Measurements from ENCODE around the gene GPANK1. TPM values are rescaled to one million over a fixed set of nuclear protein-coding genes. Genes with fewer than 3 reads are reported as not detected.

Gene GPANK1
- total RNA-seq, 4 donors from 2014 or later = 13.4 to 20.0 (median 16.7) TPM

- no peak for TF ChIP-seq CTCF (IDR thresholded peaks at IDR 0.05; ENCODE audit: low read depth)
These were observed 10.0 kb downstream of the GPANK1 start for GRCh38 chr6:31654574-31655348.

- no peak for TF ChIP-seq CTCF (IDR thresholded peaks at IDR 0.05; ENCODE audit: low read depth)
These were observed 11.7 kb downstream of the GPANK1 start for GRCh38 chr6:31652925-31653724.

GRCh38 chr6:31651602-31652191 lies 13.1 kb downstream of the GPANK1 start:
- TF ChIP-seq CTCF (IDR thresholded peaks at IDR 0.05; ENCODE audit: low read depth) = no peak

GRCh38 chr6:31645325-31645724 lies 19.5 kb downstream of the GPANK1 start:
- TF ChIP-seq CTCF (IDR thresholded peaks at IDR 0.05; ENCODE audit: low read depth) = no peak

- TF ChIP-seq CTCF (IDR thresholded peaks at IDR 0.05; ENCODE audit: low read depth) = no peak
These were observed 20.9 kb downstream of the GPANK1 start for GRCh38 chr6:31643818-31644454.

GRCh38 chr6:31642798-31643570 lies 21.8 kb downstream of the GPANK1 start:
- TF ChIP-seq CTCF (IDR thresholded peaks at IDR 0.05; ENCODE audit: low read depth) = no peak

Data from subcutaneous adipose tissue (tissue), 4 donors.